8988T (cell line): ENCODE data around the gene IL3.

Experiments used
- DNase-seq: peaks from one replicate; pipeline ENCODE4 v3.0.0; 2011

IL3 gene

GRCh38 chr5:132026516-132027008 is 33.9 kb upstream of the IL3 start:
- no peak for DNase-seq

GRCh38 chr5:132027027-132027426 is 33.4 kb upstream of the IL3 start:
- DNase-seq: no peak

GRCh38 chr5:132029609-132030330 is 30.7 kb upstream of the IL3 start:
- DNase-seq: no peak

GRCh38 chr5:132030610-132031009 is 29.8 kb upstream of the IL3 start:
- no peak for DNase-seq

- DNase-seq: no peak
Measured at GRCh38 chr5:132032196-132032595, 28.3 kb upstream of the IL3 start.

GRCh38 chr5:132033122-132033521 is 27.3 kb upstream of the IL3 start:
- no peak for DNase-seq

- DNase-seq: no peak
Measured at GRCh38 chr5:132037353-132037752, 23.1 kb upstream of the IL3 start.

GRCh38 chr5:132044207-132044606 is 16.2 kb upstream of the IL3 start:
- DNase-seq: no peak

GRCh38 chr5:132046880-132047299 is 13.6 kb upstream of the IL3 start:
- DNase-seq: no peak

GRCh38 chr5:132049093-132049492 is 11.4 kb upstream of the IL3 start:
- no peak for DNase-seq

GRCh38 chr5:132049559-132049958 is 10.9 kb upstream of the IL3 start:
- no peak for DNase-seq

- DNase-seq: no peak
Measured at GRCh38 chr5:132050136-132050535, 10.3 kb upstream of the IL3 start.

- DNase-seq: no peak
Measured at GRCh38 chr5:132050661-132051552, 9.5 kb upstream of the IL3 start.

GRCh38 chr5:132052520-132052919 is 7.9 kb upstream of the IL3 start:
- DNase-seq: no peak

- DNase-seq: no peak
Measured at GRCh38 chr5:132053483-132053882, 7.0 kb upstream of the IL3 start.

GRCh38 chr5:132054031-132054696 is 6.3 kb upstream of the IL3 start:
- DNase-seq: no peak

- DNase-seq: no peak
Measured at GRCh38 chr5:132054697-132055440, 5.6 kb upstream of the IL3 start.

GRCh38 chr5:132055441-132055807 is 5.0 kb upstream of the IL3 start:
- DNase-seq: no peak

- no peak for DNase-seq
Measured at GRCh38 chr5:132055808-132056609, 4.4 kb upstream of the IL3 start.

GRCh38 chr5:132056610-132057497 is 3.6 kb upstream of the IL3 start:
- no peak for DNase-seq
